Activated B cell treated with CpG ODN at 0.5 μM for 24 hours (primary cell): ENCODE data around the gene ADCY1. TPM values are rescaled to one million over a fixed set of nuclear protein-coding genes. Genes with fewer than 3 reads are reported as not detected.
"Not testable (repeated sequence)": the region's sequence is repeated elsewhere in the genome, so short reads cannot be mapped to it uniquely, and the experiment has no call there.

Experiments used
- ATAC-seq: fragments of 200-7000 bp; cut with Tn5 transposase; one replicate; pipeline ENCODE4 v1.10.0; 2021; ENCODE audit warnings: low read depth, mild to moderate bottlenecking, moderate library complexity
- CTCF ChIA-PET: fragments of 350-600 bp; sonication (Branson Sonifier 250); formaldehyde crosslinking; loops from one replicate; lab custom pipeline; 2021; ENCODE audit warnings: antibody characterized with exemption; lab: Charles Lee
- POLR2A ChIA-PET: fragments of 350-600 bp; sonication (Branson Sonifier 250); formaldehyde crosslinking; loops from one replicate; lab custom pipeline; 2021; ENCODE audit warnings: antibody characterized with exemption; lab: Charles Lee
- DNase-seq: peaks from one replicate; pipeline ENCODE4 v3.0.0; 2022
- H3K27ac Mint-ChIP-seq: one replicate; pipeline ENCODE4 v1.8.0; 2020; ENCODE audit warnings: mixed read lengths
- H3K27me3 Mint-ChIP-seq: one replicate; pipeline ENCODE4 v1.8.0; 2021; ENCODE audit warnings: mixed read lengths
- H3K36me3 Mint-ChIP-seq: one replicate; pipeline ENCODE4 v1.8.0; 2021; ENCODE audit warnings: low read depth, mixed read lengths
- H3K4me1 Mint-ChIP-seq: one replicate; pipeline ENCODE4 v1.8.0; 2021; ENCODE audit warnings: mixed read lengths
- H3K4me3 Mint-ChIP-seq: one replicate; pipeline ENCODE4 v1.8.0; 2020; ENCODE audit warnings: mild to moderate bottlenecking, mixed read lengths
- H3K9me3 Mint-ChIP-seq: one replicate; pipeline ENCODE4 v1.8.0; 2020; ENCODE audit warnings: mixed read lengths
- intact Hi-C: fragments of 100-400 bp; cut with micrococcal nuclease; formaldehyde crosslinking; loops from one replicate; pipeline ENCODE4 v1.15.1; 2024
- total RNA-seq: library from RNA; stranded (reverse); gene quantifications from 2 replicates; pipeline ENCODE4 v1.2.3, GENCODE V29; 2022

Gene ADCY1
- total RNA-seq, 1 donor from 2014 or later, result not detected

DNA sequence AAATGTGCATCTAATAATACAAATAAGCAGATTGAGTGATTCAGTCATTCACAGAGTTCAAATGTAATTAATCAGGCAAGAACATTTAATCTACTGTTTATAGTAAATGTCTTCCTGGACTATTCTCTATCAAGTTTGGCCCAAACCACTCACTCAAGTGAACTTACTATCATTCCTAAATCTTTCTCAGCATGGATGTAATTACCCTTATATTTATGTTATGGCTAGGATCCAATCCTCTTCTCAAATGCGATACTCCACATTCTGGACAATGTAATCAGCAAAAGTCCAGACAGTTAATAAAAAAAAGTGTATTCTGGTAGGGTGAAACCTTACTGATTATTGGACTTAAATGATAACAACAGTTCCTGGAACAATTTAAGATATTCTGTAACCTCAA is 185.3 kb downstream of the ADCY1 start:
- H3K4me3 Mint-ChIP-seq, DNase-seq, CTCF ChIA-PET, H3K27ac Mint-ChIP-seq, H3K27me3 Mint-ChIP-seq, ATAC-seq, POLR2A ChIA-PET, H3K9me3 Mint-ChIP-seq, intact Hi-C loops: not testable (repeated sequence)
- H3K36me3 Mint-ChIP-seq, result peaks cover 17% of the 10 kb centered on the region
- peaks cover 26% of the 10 kb centered on the region for H3K4me1 Mint-ChIP-seq

DNA sequence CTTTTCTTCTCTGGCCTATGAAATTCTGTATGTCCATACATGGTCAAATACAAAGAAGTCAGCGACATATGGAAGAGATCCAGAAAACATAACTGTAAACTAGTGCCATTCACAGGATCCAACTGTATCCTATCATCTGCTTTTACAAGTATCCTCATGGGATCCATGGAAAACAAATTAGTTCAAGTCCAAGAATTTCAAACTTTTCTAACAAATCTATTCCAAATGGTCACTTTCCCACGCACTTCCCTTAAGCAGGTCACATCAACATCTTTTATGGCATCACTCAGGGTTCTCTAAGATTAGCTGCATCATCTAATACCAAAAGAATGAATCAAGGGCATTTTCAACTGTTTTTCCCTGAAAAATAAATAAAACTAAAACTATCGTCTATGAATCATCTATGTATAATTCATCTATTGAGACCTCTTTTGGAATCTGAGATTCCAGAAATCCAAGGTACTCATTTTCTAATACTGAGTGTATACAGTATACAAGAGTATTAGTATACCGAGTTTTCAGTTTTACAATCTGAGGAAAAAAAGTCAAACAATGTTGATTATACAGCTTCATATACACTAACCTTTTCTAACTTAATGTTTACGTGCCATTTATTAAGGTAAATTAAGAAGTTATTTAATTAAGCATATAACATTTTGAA is 187.5 kb downstream of the ADCY1 start:
- POLR2A ChIA-PET, H3K27me3 Mint-ChIP-seq, H3K27ac Mint-ChIP-seq, CTCF ChIA-PET, H3K9me3 Mint-ChIP-seq, DNase-seq, ATAC-seq: not testable (repeated sequence)
- H3K36me3 Mint-ChIP-seq, result peaks cover 15% of the 10 kb centered on the region
- intact Hi-C loops, result loop anchor here (10.0 kb wide), 1 partner anchor 1897 kb away; the partner anchor contains the start of gene MRPS24
- peak overlapping the region; percentile 12 for H3K4me3 Mint-ChIP-seq
- H3K4me1 Mint-ChIP-seq, result peaks cover 26% of the 10 kb centered on the region

DNA sequence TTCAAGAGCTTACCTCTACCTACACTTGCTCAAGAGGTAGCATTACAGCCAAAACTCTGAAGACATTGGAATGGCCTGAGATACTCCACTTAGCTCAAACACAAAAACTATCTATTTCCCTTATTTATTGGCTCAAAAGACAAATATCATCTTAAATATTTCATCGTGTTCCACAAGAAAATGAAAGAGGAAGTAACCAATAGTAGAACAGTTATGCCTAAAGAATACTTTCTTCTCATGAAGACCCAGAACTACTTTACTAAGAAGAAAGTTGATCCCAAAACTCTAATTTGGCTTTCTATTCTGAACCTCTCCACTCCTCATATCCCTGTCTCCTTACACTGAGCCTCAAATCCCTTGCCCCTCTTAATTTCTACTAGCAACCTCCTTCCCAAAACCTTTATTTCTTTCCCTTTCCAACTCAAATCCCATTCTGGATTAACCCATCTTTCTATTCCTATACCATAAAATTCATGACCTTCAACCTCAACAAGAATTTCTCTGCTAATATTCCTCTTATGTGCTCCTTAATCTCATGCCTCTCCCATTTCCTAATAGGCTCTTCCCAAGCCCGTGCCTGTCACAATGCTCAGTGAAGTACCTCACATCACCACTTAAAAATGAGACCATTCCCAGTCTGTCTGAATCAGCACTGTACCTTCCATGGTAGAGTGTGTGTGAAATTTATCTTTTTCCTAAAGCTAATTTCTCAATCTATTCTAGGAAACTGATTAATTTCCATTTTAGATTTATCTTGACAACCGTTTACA is 188.2 kb downstream of the ADCY1 start:
- Mint-ChIP-seq H3K4me3 (peak overlapping the region; percentile 12), H3K4me1 (peaks cover 19% of the 10 kb centered on the region), H3K36me3 (peaks cover 13% of the 10 kb centered on the region), H3K27ac (peak overlapping the region; percentile 59)
- DNase-seq, POLR2A ChIA-PET, H3K9me3 Mint-ChIP-seq, ATAC-seq, CTCF ChIA-PET, H3K27me3 Mint-ChIP-seq: not testable (repeated sequence)
- intact Hi-C loops, result loop anchor here (10.0 kb wide), 1 partner anchor 1898 kb away; the partner anchor contains the start of gene MRPS24

DNA sequence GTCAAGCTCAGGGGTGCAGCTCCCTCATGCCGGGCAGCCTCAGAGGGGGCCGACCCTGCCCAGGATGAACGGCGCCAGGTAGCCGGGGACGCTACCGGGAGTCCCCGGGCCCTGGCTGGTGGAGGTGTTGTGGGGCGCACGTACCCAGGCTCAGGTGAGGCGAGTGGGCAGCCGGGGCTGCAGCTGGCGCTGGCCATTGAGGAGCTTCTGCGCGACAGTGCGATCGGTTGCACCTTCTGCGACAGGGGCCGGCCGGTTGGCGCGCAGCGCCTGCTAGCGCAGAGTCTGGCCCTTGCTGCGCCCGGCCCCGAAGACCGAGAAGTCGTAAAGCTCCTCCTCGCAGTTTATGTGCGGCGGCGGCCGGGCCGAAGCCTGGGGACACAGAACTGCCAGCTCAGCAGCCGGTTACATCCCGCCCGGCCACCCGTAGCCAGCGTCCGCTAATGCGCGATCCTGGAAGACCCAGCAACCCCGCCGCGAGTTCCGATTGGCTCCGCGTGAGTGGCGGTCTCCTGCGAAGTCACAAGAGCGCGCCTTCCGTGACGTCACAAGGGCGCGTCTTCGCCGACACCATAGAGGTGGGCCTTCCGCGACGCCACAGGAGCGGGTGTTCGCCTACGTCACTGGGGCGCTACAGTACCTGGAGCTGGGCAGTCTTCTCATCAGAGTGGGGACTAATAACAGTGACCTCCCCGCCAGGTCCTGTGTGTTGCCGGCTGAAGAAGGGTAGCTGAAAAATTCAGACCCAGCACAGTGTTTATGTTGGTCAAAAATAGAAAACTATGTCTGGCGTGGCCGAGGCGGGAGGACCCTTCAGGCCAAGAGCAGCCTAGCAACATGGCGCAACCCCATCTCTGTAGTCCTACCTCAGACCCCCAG is 194.6 kb downstream of the ADCY1 start:
- POLR2A ChIA-PET, result interaction anchor here (0.6 to 1.3 kb wide), 4 partner anchors 657 to 1842 kb away, joined by 3 to 4 read pairs (median 4); partner anchors contain the start of genes PURB, TBRG4 and UBE2D4
- peak overlapping the region; percentile 96 for H3K27ac Mint-ChIP-seq
- DNase-seq, result peak; percentile 97
- intact Hi-C loops, result loop anchor here (2.0 to 10.0 kb wide), 3 partner anchors 786 to 1904 kb away; partner anchors contain the start of genes MRPS24 and NUDCD3
- CTCF ChIA-PET, H3K36me3 Mint-ChIP-seq, H3K9me3 Mint-ChIP-seq, H3K27me3 Mint-ChIP-seq: not testable (repeated sequence)
- peaks cover 16% of the 10 kb centered on the region for H3K4me1 Mint-ChIP-seq
- ATAC-seq, result peak; percentile 98
- H3K4me3 Mint-ChIP-seq, result peak overlapping the region; percentile 92

DNA sequence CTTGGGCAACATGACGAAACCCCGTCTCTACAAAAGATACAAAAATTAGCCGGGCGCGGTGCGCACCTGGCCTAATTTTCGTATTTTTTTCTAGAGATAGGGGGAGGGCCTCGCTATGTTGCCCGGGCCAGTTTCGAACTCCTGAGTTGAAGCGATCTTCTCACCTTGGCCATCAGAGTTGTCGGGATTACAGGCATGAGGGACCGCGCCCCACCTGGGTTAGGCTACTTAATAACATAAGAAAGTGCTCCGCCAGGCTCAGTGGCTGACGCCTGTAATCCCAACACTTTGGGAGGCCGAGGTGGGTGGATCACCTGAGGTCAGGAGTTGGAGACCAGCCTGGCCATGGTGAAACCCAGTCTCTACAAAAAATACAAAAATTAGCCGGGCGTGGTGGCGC is 195.5 kb downstream of the ADCY1 start:
- POLR2A ChIA-PET, result interaction anchor here (0.6 to 1.3 kb wide), 3 partner anchors 658 to 1843 kb away, joined by 3 to 4 read pairs (median 4); partner anchors contain the start of genes PURB, TBRG4 and UBE2D4
- intact Hi-C loops, result loop anchor here (2.0 to 10.0 kb wide), 3 partner anchors 787 to 1905 kb away; partner anchors contain the start of genes MRPS24 and NUDCD3
- ATAC-seq, H3K36me3 Mint-ChIP-seq, H3K27me3 Mint-ChIP-seq, DNase-seq, H3K9me3 Mint-ChIP-seq, CTCF ChIA-PET: not testable (repeated sequence)
- Mint-ChIP-seq H3K4me1 (peaks cover 14% of the 10 kb centered on the region), H3K4me3 (peak overlapping the region; percentile 92), H3K27ac (peak overlapping the region; percentile 96)
